GM12878 (cell line): ENCODE measurements around the gene CDC34. TPM values are rescaled to one million over a fixed set of nuclear protein-coding genes. Genes with fewer than 3 reads are reported as not detected.

Source experiments
- ATAC-seq: fragments of 200-7000 bp; cut with Tn5 transposase; 3 replicates; pipeline ENCODE4 v1.9.1; 2020; ENCODE audit warnings: mild to moderate bottlenecking, moderate library complexity
- BruUV-seq: library from RNA; stranded (reverse); fragments of 400-500 nt; replicated peaks from 2 replicates; lab custom pipeline; 2021; lab: Mats Ljungman, UMichigan
- CTCF ChIA-PET: fragments of 300-600 bp; sonication (Branson Sonifier 250); formaldehyde crosslinking; extraction: SDS; loops from one replicate; lab custom pipeline; 2021; ENCODE audit warnings: inconsistent platforms; lab: Yijun Ruan, JAX
- POLR2A ChIA-PET: fragments of 350-600 bp; formaldehyde crosslinking; extraction: SDS; loops from one replicate; lab custom pipeline; 2021; ENCODE audit warnings: inconsistent platforms; lab: Charles Lee
- RAD21 ChIA-PET: fragments of 300-600 bp; sonication (Branson Sonifier 250); formaldehyde crosslinking; loops from one replicate; lab custom pipeline; 2023; ENCODE audit warnings: antibody characterized with exemption; ENCODE audit not compliant: unreplicated experiment; lab: Charles Lee
- SMC1A ChIA-PET: fragments of 300-600 bp; sonication (Branson Sonifier 250); formaldehyde crosslinking; loops from one replicate; lab custom pipeline; 2023; ENCODE audit not compliant: unreplicated experiment, uncharacterized antibody; lab: Charles Lee
- DNase-seq: peaks from one replicate; pipeline ENCODE4 v3.0.0-alpha.2; 2011; ENCODE audit warnings: low read depth, low spot score
- FAIRE-seq: peaks from 3 replicates; lab custom pipeline; 2011; peaks lifted over from hg19 to GRCh38; lab: Jason Lieb, UNC
- H2AFZ ChIP-seq: 2 replicates; pipeline ENCODE4 v1.6.0; 2011; ENCODE audit warnings: low read depth, low read length, control low read depth; ENCODE audit not compliant: control insufficient read depth
- H3K27ac ChIP-seq: 2 replicates; pipeline ENCODE4 v1.5.1; 2011; ENCODE audit warnings: control low read depth; ENCODE audit not compliant: control insufficient read depth, insufficient read depth
- H3K27me3 ChIP-seq, 2 experiments: replicated peaks in 1 of 2; 2 replicates each; pipeline versions ENCODE4 v1.6.0 to v1.6.1; 2011; ENCODE audit warnings: low read length in 1 of 2; ENCODE audit not compliant: control insufficient read depth in 2 of 2, insufficient read depth in 2 of 2
- H3K36me3 ChIP-seq, 2 experiments: 2 replicates each; pipeline ENCODE4 v1.5.1; 2011; ENCODE audit warnings: low read length in 1 of 2; ENCODE audit not compliant: control insufficient read depth in 2 of 2, insufficient read depth in 2 of 2
- H3K4me1 ChIP-seq: 2 replicates; pipeline ENCODE4 v1.6.1; 2011; ENCODE audit warnings: mild to moderate bottlenecking, low read length, moderate library complexity, mixed read lengths; ENCODE audit not compliant: control insufficient read depth, insufficient read depth
- H3K4me2 ChIP-seq: 2 replicates; pipeline ENCODE4 v1.6.0; 2011; ENCODE audit warnings: control low read depth; ENCODE audit not compliant: control insufficient read depth, insufficient read depth
- H3K4me3 ChIP-seq: fragments of 200-600 bp; sonication (generic); 2 replicates; pipeline ENCODE4 v1.5.1; 2016
- H3K79me2 ChIP-seq: 2 replicates; pipeline ENCODE4 v1.6.0; 2011; ENCODE audit warnings: low read length; ENCODE audit not compliant: control insufficient read depth, insufficient read depth
- H3K9ac ChIP-seq: 2 replicates; pipeline ENCODE4 v1.8.0; 2011; ENCODE audit warnings: low read length, control low read depth, mixed read lengths; ENCODE audit not compliant: control insufficient read depth, insufficient read depth
- H3K9me3 ChIP-seq: replicated peaks from 3 replicates; pipeline ENCODE4 v1.5.1; 2011; ENCODE audit warnings: mild to moderate bottlenecking, low read length; ENCODE audit not compliant: control insufficient read depth, insufficient read depth
- H4K20me1 ChIP-seq: 2 replicates; pipeline ENCODE4 v1.6.0; 2011; ENCODE audit not compliant: control insufficient read depth, insufficient read depth
- CREB1 ChIP-seq: IDR thresholded peaks from 2 replicates; pipeline ENCODE4 v1.6.1; 2012; ENCODE audit warnings: low read depth, mild to moderate bottlenecking, inconsistent platforms
- EED ChIP-seq: sonication (generic); IDR thresholded peaks from 2 replicates; pipeline ENCODE4 v1.6.1; 2016; ENCODE audit warnings: antibody characterized with exemption, low read depth
- HDGF ChIP-seq: fragments of 450-650 bp; IDR thresholded peaks from 2 replicates; pipeline ENCODE4 v1.6.1; 2016; ENCODE audit warnings: antibody characterized with exemption
- IKZF2 ChIP-seq, 2 experiments: fragments of 450-650 bp; IDR thresholded peaks; 2 replicates each; pipeline ENCODE4 v1.6.1; 2017; ENCODE audit warnings: mild to moderate bottlenecking in 2 of 2, moderate library complexity in 2 of 2
- MYB ChIP-seq: fragments of 150-350 bp; IDR thresholded peaks from 2 replicates; pipeline ENCODE4 v1.6.1; 2014; ENCODE audit warnings: mild to moderate bottlenecking, low read depth, low read length, borderline replicate concordance
- NFIC ChIP-seq: IDR thresholded peaks from 2 replicates; pipeline ENCODE4 v1.6.1; 2012; ENCODE audit warnings: low read depth, mild to moderate bottlenecking, inconsistent platforms, low read length, moderate library complexity
- NFYB ChIP-seq: IDR thresholded peaks from 2 replicates; pipeline ENCODE4 v1.6.1; 2011; ENCODE audit warnings: low read depth, mild to moderate bottlenecking, low read length, improper control_type of control experiment, moderate library complexity; ENCODE audit not compliant: insufficient read depth
- POLR2AphosphoS2 ChIP-seq: IDR thresholded peaks from 2 replicates; pipeline ENCODE4 v1.6.1; 2011; ENCODE audit warnings: low read depth, mild to moderate bottlenecking, low read length, improper control_type of control experiment, moderate library complexity
- RBBP5 ChIP-seq: fragments of 200-600 bp; sonication (generic); conservative IDR thresholded peaks from 2 replicates; pipeline ENCODE4 v1.6.1; 2016
- SREBF1 ChIP-seq: IDR thresholded peaks from 2 replicates; pipeline ENCODE4 v1.6.1; 2012; ENCODE audit warnings: mild to moderate bottlenecking, low read length
- SREBF2 ChIP-seq: IDR thresholded peaks from 2 replicates; pipeline ENCODE4 v1.6.1; 2012; ENCODE audit warnings: mild to moderate bottlenecking, low read length
- STAT1 ChIP-seq: fragments of 450-650 bp; conservative IDR thresholded peaks from 2 replicates; pipeline ENCODE4 v1.6.1; 2014; ENCODE audit warnings: antibody characterized with exemption, mild to moderate bottlenecking
- TCF7 ChIP-seq: IDR thresholded peaks from 2 replicates; pipeline ENCODE4 v1.6.1; 2014; ENCODE audit warnings: antibody characterized with exemption, borderline replicate concordance
- ZNF24 ChIP-seq: fragments of 450-650 bp; IDR thresholded peaks from 2 replicates; pipeline ENCODE4 v1.6.1; 2017; ENCODE audit warnings: antibody characterized with exemption, mild to moderate bottlenecking
- WGBS: methylation state at CpG from one replicate; pipeline ENCODE4 v1.1.6; 2016; ENCODE audit warnings: low lambda C conversion rate; ENCODE audit not compliant: insufficient replicate concordance, insufficient coverage; ENCODE audit errors: missing lambda C conversion rate; 5-methylcytosine and 5-hydroxymethylcytosine counted together
- in situ Hi-C: fragments of 300-500 bp; cut with MboI; formaldehyde crosslinking; loops from 9 replicates; pipeline ENCODE4 v1.14.3; 2018; ENCODE audit warnings: mixed read lengths
- intact Hi-C: fragments of 100-400 bp; cut with micrococcal nuclease; formaldehyde crosslinking; loops from one replicate; pipeline ENCODE4 v1.14.2; 2022; ENCODE audit not compliant: unreplicated experiment
- polyA plus RNA-seq, 11 experiments: library from polyadenylated mRNA; depleted of rRNA in 4 of 11; unstranded in 6 of 11; stranded (reverse) in 5 of 11; fragments of >200 nt; fragmentation: Nextera tagmentation in 4 of 11; fragmentation: Illumina TruSeq in 1 of 11; extraction: Ambion mirVana in 4 of 11; extraction: Trizol in 1 of 11; gene quantifications; 1 replicate in 1 of 11; 2 replicates in 10 of 11; pipeline versions ENCODE4 v1.2.1 to v1.2.3, GENCODE V29; 2011 to 2016; ENCODE audit warnings: inconsistent platforms in 2 of 11, missing spikeins in 2 of 11, low read depth in 1 of 11
- total RNA-seq, 4 experiments: library from RNA; depleted of rRNA in 3 of 4; stranded (reverse); fragments of >200 nt in 3 of 4; fragmentation: Illumina TruSeq in 1 of 4; extraction: Trizol in 1 of 4; gene quantifications; 2 replicates each; pipeline versions ENCODE4 v1.2.1 to v1.2.3, GENCODE V29; 2013 to 2021
- TF ChIP-seq, protein P1 (sequence below): IDR thresholded peaks from 2 replicates; pipeline ENCODE4 v1.6.1; 2011; ENCODE audit warnings: mild to moderate bottlenecking, low read depth, low read length, moderate library complexity; ENCODE audit not compliant: insufficient replicate concordance
- TF ChIP-seq, protein P2 (sequence below): fragments of 450-650 bp; IDR thresholded peaks from 2 replicates; pipeline ENCODE4 v1.6.1; 2014; ENCODE audit warnings: mild to moderate bottlenecking
- TF ChIP-seq, protein P3 (sequence below), 3 experiments: IDR thresholded peaks in 2 of 3; conservative IDR thresholded peaks in 1 of 3; 2 replicates each; pipeline ENCODE4 v1.5.1; 2011; ENCODE audit warnings: low read depth in 3 of 3, low read length in 3 of 3, mild to moderate bottlenecking in 3 of 3, control low read depth in 2 of 3, moderate library complexity in 2 of 3, inconsistent platforms in 1 of 3, mixed read lengths in 1 of 3; ENCODE audit not compliant: control insufficient read depth in 2 of 3, insufficient read depth in 1 of 3; ENCODE audit errors: extremely low read depth in 1 of 3
- TF ChIP-seq, protein P4 (sequence below): fragments of 450-650 bp; formaldehyde crosslinking; IDR thresholded peaks from 2 replicates; pipeline ENCODE4 v1.4.0; 2020; ENCODE audit warnings: mild to moderate bottlenecking, moderate library complexity

The CDC34 gene
- total and polyA plus RNA-seq, 10 of the 15 experiments (the other 5 are each of a cell fraction or from before 2014, with no cell fraction given) = 0.31 to 48.9 (median 28.5) TPM

DNA sequence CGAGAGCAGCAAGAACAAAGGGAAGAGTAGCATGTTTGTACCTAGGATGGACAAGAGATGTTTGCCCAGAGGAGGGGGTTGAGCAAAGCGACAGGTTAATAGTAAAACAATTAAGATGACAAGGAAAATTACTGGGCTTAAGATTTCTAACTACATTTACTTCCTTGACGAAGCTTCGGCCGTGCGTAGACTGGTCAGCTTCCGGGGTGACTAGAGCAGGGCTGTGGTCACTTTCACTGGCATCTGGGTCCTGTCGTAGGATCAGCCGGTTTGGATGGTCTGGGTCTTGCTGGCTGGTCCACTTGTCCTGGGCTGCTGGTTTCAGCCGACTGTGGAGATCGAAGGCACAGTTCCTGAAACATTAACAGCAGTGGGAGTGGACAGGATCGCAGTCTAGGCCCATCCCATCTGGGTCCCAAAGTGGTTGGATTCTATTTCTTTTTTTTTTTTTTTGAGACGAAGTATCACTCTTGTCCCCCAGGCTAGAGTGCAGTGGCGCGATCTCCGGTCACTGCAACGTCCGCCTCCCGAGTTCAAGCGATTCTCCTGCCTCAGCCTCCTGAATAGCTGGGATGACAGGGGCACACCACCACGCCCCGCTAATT is 35.8 kb downstream of the CDC34 start:
- no peak for TF ChIP-seq STAT1
- TF ChIP-seq, protein P1, sequence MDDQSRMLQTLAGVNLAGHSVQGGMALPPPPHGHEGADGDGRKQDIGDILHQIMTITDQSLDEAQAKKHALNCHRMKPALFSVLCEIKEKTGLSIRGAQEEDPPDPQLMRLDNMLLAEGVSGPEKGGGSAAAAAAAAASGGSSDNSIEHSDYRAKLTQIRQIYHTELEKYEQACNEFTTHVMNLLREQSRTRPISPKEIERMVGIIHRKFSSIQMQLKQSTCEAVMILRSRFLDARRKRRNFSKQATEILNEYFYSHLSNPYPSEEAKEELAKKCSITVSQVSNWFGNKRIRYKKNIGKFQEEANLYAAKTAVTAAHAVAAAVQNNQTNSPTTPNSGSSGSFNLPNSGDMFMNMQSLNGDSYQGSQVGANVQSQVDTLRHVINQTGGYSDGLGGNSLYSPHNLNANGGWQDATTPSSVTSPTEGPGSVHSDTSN = no peak
- no peak for TF ChIP-seq SREBF1
- TF ChIP-seq MYB = no peak
- no peak for TF ChIP-seq SREBF2
- TF ChIP-seq, protein P2, sequence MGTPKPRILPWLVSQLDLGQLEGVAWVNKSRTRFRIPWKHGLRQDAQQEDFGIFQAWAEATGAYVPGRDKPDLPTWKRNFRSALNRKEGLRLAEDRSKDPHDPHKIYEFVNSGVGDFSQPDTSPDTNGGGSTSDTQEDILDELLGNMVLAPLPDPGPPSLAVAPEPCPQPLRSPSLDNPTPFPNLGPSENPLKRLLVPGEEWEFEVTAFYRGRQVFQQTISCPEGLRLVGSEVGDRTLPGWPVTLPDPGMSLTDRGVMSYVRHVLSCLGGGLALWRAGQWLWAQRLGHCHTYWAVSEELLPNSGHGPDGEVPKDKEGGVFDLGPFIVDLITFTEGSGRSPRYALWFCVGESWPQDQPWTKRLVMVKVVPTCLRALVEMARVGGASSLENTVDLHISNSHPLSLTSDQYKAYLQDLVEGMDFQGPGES = no peak
- no peak for TF ChIP-seq NFIC
- no peak for TF ChIP-seq POLR2AphosphoS2
- TF ChIP-seq TCF7 = no peak
- TF ChIP-seq HDGF = no peak
- TF ChIP-seq RBBP5 = no peak
- TF ChIP-seq, protein P3, sequence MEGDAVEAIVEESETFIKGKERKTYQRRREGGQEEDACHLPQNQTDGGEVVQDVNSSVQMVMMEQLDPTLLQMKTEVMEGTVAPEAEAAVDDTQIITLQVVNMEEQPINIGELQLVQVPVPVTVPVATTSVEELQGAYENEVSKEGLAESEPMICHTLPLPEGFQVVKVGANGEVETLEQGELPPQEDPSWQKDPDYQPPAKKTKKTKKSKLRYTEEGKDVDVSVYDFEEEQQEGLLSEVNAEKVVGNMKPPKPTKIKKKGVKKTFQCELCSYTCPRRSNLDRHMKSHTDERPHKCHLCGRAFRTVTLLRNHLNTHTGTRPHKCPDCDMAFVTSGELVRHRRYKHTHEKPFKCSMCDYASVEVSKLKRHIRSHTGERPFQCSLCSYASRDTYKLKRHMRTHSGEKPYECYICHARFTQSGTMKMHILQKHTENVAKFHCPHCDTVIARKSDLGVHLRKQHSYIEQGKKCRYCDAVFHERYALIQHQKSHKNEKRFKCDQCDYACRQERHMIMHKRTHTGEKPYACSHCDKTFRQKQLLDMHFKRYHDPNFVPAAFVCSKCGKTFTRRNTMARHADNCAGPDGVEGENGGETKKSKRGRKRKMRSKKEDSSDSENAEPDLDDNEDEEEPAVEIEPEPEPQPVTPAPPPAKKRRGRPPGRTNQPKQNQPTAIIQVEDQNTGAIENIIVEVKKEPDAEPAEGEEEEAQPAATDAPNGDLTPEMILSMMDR (IDR thresholded peaks at IDR 0.05 in 2 of 3, conservative IDR thresholded peaks at IDR 0.05 in 1 of 3; ENCODE audit: control insufficient read depth in 2 of 3, extremely low read depth in 1 of 3, insufficient read depth in 1 of 3, low read depth in 3 of 3, low read length in 3 of 3) = no peak
- no peak for TF ChIP-seq EED
- no peak for TF ChIP-seq ZNF24
- no peak for TF ChIP-seq IKZF2 (IDR thresholded peaks at IDR 0.05)
- TF ChIP-seq CREB1 = no peak
- no peak for TF ChIP-seq NFYB
- TF ChIP-seq, protein P4, sequence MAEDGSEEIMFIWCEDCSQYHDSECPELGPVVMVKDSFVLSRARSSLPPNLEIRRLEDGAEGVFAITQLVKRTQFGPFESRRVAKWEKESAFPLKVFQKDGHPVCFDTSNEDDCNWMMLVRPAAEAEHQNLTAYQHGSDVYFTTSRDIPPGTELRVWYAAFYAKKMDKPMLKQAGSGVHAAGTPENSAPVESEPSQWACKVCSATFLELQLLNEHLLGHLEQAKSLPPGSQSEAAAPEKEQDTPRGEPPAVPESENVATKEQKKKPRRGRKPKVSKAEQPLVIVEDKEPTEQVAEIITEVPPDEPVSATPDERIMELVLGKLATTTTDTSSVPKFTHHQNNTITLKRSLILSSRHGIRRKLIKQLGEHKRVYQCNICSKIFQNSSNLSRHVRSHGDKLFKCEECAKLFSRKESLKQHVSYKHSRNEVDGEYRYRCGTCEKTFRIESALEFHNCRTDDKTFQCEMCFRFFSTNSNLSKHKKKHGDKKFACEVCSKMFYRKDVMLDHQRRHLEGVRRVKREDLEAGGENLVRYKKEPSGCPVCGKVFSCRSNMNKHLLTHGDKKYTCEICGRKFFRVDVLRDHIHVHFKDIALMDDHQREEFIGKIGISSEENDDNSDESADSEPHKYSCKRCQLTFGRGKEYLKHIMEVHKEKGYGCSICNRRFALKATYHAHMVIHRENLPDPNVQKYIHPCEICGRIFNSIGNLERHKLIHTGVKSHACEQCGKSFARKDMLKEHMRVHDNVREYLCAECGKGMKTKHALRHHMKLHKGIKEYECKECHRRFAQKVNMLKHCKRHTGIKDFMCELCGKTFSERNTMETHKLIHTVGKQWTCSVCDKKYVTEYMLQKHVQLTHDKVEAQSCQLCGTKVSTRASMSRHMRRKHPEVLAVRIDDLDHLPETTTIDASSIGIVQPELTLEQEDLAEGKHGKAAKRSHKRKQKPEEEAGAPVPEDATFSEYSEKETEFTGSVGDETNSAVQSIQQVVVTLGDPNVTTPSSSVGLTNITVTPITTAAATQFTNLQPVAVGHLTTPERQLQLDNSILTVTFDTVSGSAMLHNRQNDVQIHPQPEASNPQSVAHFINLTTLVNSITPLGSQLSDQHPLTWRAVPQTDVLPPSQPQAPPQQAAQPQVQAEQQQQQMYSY (CRISPR knock-in tag) = no peak

More for the DNA sequence above, 35.8 kb downstream of the CDC34 start:
- POLR2A ChIA-PET = interaction anchor here (0.8 kb wide), 1 partner anchor 9 kb away, joined by 5 read pairs; no protein-coding TSS in a partner anchor
- Histone ChIP-seq H4K20me1 (no peaks in the 10 kb centered on the region), H3K4me2 (no peak overlapping the region), H3K4me3 (no peak overlapping the region), H3K36me3 (no peaks in the 10 kb centered on the region), H3K27ac (no peak overlapping the region), H2AFZ (no peak overlapping the region), H3K27me3 (no peaks in the 10 kb centered on the region), H3K9me3 (no peaks in the 10 kb centered on the region; the same call in 2 of the 3 replicates), H3K4me1 (no peaks in the 10 kb centered on the region), H3K79me2 (peaks cover under 1% of the 10 kb centered on the region), H3K9ac (no peak overlapping the region)
- WGBS = 98% methylated on average over 21 of the region's 22 CpGs
- in situ Hi-C loops (no loop called here), intact Hi-C loops (no loop called here)
- FAIRE-seq = no peak
- DNase-seq = no peak
- CTCF ChIA-PET = no interaction called here
- ATAC-seq = no peak
- RAD21 ChIA-PET = no interaction called here
- SMC1A ChIA-PET = no interaction called here
- BruUV-seq = no TSS peak
